ENCODE results near the gene ANKRD53.

ANKRD53 gene

DNA sequence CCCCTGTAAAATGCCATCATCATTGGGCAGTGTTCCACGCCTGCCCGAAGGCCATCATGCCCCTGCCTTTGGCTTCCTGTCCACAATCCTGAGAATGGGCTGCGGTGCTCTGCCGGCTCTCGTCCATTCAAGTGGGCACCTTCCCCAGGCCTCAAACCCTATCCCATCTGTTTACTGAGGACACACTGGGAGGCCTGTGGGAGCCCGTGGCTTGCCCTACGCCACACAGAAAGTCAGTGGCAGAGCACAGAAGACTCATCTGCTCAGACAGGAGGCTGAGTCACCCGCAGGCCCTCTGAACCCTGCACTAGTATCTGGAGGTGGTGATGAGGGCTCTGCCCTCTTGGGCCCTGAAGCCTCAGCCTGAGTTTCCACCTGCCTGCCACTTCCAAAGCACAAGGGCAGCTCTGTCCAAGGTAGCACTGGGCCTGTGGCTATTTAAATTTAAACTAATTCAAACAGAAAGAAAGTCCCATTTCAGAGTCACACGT, 19.1 kb upstream of the ANKRD53 start:
- Mint-ChIP-seq H3K4me1 (ENCODE audit: low read depth) (no peaks in the 10 kb centered on the region), H3K4me3 (no peak overlapping the region), H3K9me3 (no peaks in the 10 kb centered on the region), H3K36me3 (ENCODE audit: low read depth) (no peaks in the 10 kb centered on the region), H3K27me3 (peaks cover 41% of the 10 kb centered on the region), H3K27ac (no peak overlapping the region)

DNA sequence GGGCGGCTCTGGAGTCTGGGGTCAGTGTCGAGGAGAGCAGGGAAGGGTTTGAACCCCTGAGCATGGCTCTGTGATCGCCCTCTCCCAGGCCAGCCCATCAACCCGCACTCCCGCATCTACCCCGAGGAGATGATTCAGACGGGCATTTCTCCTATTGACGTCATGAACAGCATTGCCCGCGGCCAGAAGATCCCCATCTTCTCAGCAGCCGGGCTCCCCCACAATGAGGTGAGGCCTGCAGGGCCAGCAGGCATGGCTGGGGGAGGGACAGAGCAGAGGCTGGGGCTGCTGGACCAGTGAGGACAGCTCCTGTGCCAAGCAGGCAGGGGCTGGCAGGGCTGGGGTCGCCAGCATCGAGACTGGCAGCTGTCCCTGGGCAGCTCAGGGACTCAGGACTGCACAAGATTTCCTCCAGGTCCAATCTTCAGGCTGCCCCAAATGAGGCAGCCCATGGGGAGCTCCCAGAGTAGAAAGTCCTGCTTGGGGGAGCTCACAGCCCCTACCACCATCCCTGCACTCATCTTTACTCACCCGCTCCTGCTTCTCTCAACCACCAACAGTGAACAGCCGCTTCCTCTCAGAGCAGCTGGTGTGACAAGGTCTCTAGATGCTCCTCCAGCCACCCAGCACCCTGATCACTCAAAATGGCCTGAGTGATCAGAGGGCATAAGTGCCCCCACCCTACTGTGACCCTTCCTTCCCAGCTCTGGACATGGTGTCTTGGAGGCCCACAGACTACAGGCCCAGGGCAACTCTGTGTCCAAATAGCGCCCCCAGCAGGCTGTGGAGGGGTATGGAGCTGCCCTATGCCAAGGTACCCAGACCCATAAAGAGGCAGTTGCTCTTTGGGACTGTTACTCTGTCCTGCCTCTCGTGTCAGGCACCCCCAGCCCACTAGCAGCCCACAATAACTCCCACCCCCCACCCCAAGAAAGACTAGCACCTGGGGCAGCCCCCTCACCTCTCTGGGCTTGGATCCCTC, 18.3 kb upstream of the ANKRD53 start:
- no peak overlapping the region for H3K27ac Mint-ChIP-seq
- peaks cover 5% of the 10 kb centered on the region for H3K4me1 Mint-ChIP-seq (ENCODE audit: low read depth)
- no peaks in the 10 kb centered on the region for H3K36me3 Mint-ChIP-seq (ENCODE audit: low read depth)
- H3K9me3 Mint-ChIP-seq = no peaks in the 10 kb centered on the region
- H3K27me3 Mint-ChIP-seq = peaks cover 39% of the 10 kb centered on the region
- H3K4me3 Mint-ChIP-seq = no peak overlapping the region

DNA sequence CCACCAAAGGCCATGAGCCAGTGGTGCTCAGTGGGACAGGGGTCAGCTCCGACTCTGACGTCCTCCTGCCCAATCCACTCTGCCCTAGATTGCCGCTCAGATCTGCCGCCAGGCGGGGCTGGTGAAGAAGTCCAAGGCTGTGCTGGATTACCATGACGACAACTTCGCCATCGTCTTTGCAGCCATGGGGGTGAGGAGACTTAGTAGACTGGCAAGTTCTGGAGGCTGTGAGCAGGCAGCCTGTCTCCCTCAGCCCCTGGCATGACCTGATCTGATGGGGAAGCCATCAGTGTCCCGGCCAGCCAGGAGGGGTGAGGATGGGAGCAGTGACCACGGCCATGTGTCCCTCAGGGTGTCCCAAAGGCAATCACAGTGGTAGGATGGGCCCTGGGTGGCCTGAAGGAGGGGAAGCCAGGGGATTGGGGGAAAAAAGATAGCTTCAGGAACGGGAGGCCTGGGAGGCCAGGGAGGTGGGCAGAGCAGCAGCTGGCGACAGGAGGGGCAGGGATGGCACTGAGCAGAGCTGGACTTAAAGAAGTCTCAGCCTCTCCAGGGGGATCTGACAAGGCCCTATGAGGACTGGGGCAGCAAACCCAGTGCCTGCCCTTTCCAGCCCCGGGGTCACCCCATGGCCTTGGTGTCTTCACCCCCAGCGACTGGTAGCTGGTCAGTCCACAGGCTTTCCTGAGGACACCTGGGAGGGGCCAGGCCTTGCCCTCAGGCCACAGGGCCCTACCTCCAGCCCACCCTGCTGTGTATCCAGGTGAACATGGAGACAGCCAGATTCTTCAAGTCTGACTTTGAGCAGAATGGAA, 17.4 kb upstream of the ANKRD53 start:
- H3K27ac Mint-ChIP-seq = no peak overlapping the region
- peaks cover 7% of the 10 kb centered on the region for H3K4me1 Mint-ChIP-seq (ENCODE audit: low read depth)
- H3K36me3 Mint-ChIP-seq (ENCODE audit: low read depth) = no peaks in the 10 kb centered on the region
- no peak overlapping the region for H3K4me3 Mint-ChIP-seq
- no peaks in the 10 kb centered on the region for H3K9me3 Mint-ChIP-seq
- H3K27me3 Mint-ChIP-seq = peaks cover 30% of the 10 kb centered on the region

DNA sequence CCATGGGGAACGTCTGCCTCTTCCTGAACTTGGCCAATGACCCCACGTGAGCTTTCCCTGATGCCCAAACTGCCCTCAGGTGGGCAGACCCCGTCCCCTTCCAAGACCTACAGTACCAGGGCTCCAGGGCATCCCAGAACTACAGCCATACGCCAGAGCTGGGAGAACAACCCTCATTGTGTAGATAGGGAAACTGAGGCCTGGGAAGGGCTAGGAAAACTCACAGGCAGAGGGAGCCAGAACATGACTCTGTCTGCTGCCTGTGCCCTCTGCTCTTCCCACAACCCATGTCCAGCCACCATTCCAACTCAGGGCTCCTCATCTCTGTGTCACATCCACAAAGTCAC, 16.8 kb upstream of the ANKRD53 start:
- Mint-ChIP-seq H3K27me3 (peaks cover 28% of the 10 kb centered on the region), H3K4me3 (no peak overlapping the region), H3K27ac (no peak overlapping the region), H3K36me3 (ENCODE audit: low read depth) (no peaks in the 10 kb centered on the region), H3K9me3 (no peaks in the 10 kb centered on the region), H3K4me1 (ENCODE audit: low read depth) (peaks cover 7% of the 10 kb centered on the region)

DNA sequence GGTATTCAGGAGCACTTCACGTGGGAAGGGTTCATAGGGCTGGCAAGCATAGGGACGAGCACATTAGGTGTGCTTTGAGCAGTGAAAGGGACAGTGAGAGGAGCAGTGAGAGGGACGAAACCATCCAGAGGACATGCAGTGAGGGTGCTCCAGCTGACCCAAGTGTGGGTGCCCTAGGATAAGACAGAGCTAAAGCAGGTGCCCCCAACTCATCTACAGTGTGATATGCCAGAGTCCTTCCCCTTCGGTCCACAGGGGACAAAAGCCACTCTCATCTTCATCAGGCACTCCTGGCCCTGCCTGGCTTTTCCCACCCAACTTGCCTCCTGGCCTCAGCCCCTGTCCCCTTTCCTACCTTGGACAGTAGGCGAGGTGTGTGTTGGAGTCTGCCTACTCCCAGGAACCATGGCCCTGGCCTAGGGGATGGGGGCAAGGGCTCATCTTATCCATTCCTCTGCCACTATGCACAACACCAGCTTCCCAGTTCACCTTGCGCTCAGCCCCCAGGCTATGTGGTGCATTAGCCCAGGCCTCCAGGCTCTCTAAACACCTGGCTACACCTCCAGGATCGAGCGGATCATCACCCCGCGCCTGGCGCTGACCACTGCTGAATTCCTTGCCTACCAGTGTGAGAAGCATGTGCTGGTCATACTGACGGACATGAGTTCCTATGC, 16.1 kb upstream of the ANKRD53 start:
- H3K4me1 Mint-ChIP-seq (ENCODE audit: low read depth) = peaks cover 7% of the 10 kb centered on the region
- H3K27ac Mint-ChIP-seq = no peak overlapping the region
- peaks cover 28% of the 10 kb centered on the region for H3K27me3 Mint-ChIP-seq
- no peaks in the 10 kb centered on the region for H3K9me3 Mint-ChIP-seq
- H3K36me3 Mint-ChIP-seq (ENCODE audit: low read depth) = no peaks in the 10 kb centered on the region
- no peak overlapping the region for H3K4me3 Mint-ChIP-seq

DNA sequence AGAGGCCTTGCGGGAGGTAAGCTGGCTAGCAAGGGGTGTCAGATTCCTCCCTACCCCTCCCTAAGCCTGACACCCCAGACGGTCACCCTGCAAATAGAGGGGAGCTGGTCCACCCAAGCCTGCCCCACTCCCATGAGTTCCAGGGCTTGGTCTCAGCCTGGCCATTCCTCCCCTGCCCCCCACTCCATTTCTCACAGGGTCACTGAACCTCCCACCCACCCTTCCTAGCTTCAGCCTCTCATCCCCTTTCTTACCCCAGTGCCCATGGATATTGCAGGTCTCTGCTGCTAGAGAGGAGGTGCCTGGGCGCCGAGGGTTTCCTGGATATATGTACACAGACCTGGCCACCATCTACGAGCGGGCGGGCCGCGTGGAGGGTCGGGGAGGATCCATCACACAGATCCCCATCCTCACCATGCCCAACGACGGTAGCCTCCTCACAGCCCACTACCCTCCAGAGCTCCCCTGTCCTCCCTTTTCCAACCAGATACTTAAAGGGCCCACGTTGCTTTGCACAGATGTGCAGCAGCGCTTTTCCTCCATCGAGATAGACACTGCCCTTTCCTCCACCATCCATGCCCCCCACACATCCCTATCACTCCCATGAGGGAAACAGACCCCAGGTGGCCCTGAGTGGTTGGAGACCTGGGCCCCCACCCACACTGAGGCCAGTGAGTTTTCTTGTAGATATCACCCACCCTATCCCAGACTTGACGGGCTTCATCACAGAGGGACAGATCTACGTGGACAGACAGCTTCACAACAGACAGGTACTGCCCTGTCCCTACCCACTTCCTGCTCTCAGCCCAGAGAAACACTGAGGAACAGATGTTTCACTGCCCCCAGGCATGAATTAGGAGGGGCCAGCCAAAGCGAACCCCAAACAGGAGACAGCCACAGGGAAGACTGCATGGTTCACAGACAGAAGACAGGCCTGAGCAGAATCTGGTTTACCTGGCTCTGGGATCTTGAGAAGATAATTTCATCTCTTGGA, 15.2 kb upstream of the ANKRD53 start:
- Mint-ChIP-seq H3K4me1 (ENCODE audit: low read depth) (peaks cover 7% of the 10 kb centered on the region), H3K27me3 (peaks cover 30% of the 10 kb centered on the region), H3K27ac (no peak overlapping the region), H3K4me3 (no peak overlapping the region), H3K36me3 (ENCODE audit: low read depth) (no peaks in the 10 kb centered on the region), H3K9me3 (no peaks in the 10 kb centered on the region)

DNA sequence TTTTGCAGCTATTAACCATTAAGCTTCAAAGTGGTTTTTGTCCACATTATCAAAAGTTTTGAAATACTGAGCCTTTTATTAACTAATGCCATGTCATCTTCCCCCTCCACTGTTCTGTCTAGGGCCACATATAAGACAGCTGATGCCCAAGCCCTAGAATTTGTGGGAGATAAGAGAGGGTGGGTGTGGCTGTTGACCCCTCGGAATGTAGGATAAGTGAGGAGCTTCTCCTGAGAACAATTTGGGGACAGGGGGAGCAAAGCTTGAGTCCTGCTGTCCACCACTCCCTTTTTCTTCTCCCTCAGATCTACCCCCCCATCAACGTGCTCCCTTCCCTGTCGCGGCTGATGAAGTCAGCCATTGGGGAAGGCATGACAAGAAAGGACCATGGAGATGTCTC, 14.3 kb upstream of the ANKRD53 start:
- Mint-ChIP-seq H3K4me3 (no peak overlapping the region), H3K27me3 (peaks cover 32% of the 10 kb centered on the region), H3K27ac (no peak overlapping the region), H3K4me1 (ENCODE audit: low read depth) (peaks cover 7% of the 10 kb centered on the region), H3K36me3 (ENCODE audit: low read depth) (no peaks in the 10 kb centered on the region), H3K9me3 (no peaks in the 10 kb centered on the region)

DNA sequence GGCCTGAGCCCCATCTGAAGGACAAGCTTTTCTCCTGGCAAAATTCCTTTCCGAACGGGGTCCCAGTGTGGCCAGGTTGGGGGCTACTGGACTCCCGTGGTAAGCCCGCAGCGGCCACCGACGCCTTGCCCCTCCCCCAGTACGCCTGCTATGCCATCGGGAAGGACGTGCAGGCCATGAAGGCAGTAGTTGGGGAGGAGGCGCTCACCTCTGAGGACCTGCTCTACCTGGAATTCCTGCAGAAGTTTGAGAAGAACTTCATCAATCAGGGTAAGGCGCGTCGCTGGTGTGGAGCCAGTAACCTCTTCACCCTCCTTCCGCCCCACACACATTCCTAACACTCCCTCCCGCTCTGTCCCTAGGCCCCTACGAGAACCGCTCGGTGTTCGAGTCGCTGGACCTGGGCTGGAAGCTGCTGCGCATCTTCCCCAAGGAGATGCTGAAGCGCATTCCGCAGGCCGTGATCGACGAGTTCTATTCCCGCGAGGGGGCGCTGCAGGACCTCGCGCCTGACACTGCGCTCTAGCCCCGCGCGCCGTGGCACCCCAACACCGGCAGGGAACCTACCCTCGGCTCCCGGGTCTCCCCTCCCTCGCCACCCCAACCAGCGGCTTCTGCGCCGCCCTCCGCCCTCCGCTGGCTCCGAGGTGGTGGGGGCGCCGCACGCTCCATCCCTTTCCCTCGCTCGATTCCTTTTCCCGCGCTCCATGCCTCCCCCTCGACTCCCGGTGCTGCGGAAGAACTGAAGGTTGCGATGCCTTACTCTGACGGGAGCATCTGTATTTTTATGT, 13.6 kb upstream of the ANKRD53 start:
- Mint-ChIP-seq H3K9me3 (no peaks in the 10 kb centered on the region), H3K27me3 (peaks cover 34% of the 10 kb centered on the region), H3K4me3 (peak overlapping the region; percentile 81), H3K36me3 (ENCODE audit: low read depth) (no peaks in the 10 kb centered on the region), H3K27ac (no peak overlapping the region), H3K4me1 (ENCODE audit: low read depth) (peaks cover 7% of the 10 kb centered on the region)

DNA sequence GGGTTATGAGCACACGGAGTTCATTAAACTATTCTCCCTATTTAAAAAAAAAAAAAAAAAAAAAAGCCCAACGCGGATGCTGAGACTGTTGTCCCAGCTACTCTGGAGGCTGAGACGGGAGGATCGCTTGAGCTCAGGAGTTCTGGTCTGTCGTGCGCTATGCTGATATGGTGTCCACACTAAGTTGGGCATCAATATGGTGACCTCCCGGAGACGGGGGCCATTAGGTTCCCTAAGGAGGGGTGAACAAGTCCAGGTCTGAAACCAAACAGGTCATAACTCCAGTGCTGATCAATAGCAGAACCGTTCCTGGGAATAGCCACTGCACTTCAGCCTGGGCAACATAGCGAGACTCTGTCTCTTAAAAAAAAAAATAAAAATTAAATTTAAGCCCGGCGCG, 12.9 kb upstream of the ANKRD53 start:
- Mint-ChIP-seq H3K9me3 (no peaks in the 10 kb centered on the region), H3K27me3 (peaks cover 41% of the 10 kb centered on the region), H3K36me3 (ENCODE audit: low read depth) (no peaks in the 10 kb centered on the region), H3K27ac (no peak overlapping the region), H3K4me3 (peak overlapping the region; percentile 81), H3K4me1 (ENCODE audit: low read depth) (peaks cover 7% of the 10 kb centered on the region)

DNA sequence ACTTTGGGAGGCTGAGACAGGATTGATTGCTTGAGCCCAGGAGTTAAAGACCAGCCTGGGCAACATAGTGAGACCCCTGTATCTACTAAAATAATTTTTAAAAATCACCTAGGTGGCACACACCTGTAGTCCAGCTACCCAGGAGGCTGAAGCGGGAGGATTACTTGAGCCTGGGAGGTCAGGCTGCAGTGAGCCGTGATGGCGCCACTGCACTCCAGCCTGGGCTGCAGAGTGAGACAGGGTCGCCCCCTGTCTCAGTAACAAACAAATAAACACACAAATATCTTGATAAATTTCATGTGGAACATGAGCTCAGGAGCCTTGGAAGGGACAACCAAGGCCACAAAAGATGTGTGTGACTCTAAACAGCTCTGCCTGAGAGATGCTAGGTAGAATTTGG, 11.7 kb upstream of the ANKRD53 start:
- peaks cover 7% of the 10 kb centered on the region for H3K4me1 Mint-ChIP-seq (ENCODE audit: low read depth)
- peaks cover 44% of the 10 kb centered on the region for H3K27me3 Mint-ChIP-seq
- no peaks in the 10 kb centered on the region for H3K36me3 Mint-ChIP-seq (ENCODE audit: low read depth)
- H3K27ac Mint-ChIP-seq = no peak overlapping the region
- no peak overlapping the region for H3K4me3 Mint-ChIP-seq
- H3K9me3 Mint-ChIP-seq = no peaks in the 10 kb centered on the region

DNA sequence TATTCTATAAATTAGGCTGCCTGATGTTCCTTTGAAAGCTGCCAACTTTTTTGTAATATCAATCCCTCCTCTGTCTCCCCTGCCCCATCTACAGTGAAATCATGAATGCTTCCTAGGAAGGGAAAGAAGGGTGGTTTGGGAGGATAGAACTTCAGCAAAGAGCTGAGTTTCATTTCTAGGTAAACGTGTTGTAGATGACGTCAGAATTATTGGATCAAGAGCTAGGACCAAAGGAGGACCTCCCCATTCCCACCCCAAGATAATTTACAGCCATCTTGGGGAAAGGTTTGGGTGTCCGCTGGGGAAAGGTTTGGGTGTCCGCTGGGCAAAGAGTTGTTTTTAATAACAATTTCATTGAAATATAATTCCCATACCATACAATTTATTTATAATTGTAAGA, 11.2 kb upstream of the ANKRD53 start:
- H3K9me3 Mint-ChIP-seq = no peaks in the 10 kb centered on the region
- peaks cover 46% of the 10 kb centered on the region for H3K27me3 Mint-ChIP-seq
- H3K36me3 Mint-ChIP-seq (ENCODE audit: low read depth) = no peaks in the 10 kb centered on the region
- H3K27ac Mint-ChIP-seq = no peak overlapping the region
- H3K4me1 Mint-ChIP-seq (ENCODE audit: low read depth) = peaks cover 7% of the 10 kb centered on the region
- no peak overlapping the region for H3K4me3 Mint-ChIP-seq

DNA sequence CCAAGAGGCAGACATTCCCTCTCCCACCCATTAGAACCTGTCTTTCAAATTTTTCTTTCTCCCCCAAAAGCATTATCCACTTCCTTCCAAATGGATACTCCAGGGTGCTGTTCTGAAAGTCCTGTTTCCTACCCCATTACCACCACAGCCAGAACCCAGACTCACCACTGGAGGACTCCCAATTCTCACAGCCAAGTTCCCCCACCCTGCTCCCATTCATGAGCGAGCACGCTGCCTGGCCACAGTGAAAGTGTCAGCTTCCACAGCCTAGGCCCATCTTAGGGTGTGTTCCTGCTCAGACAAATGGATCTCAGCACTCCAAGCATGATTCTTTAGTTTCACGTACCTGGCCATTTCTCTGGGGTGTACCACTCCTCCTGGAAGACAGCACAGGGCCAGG, 3.8 kb upstream of the ANKRD53 start:
- no peak overlapping the region for H3K27ac Mint-ChIP-seq

DNA sequence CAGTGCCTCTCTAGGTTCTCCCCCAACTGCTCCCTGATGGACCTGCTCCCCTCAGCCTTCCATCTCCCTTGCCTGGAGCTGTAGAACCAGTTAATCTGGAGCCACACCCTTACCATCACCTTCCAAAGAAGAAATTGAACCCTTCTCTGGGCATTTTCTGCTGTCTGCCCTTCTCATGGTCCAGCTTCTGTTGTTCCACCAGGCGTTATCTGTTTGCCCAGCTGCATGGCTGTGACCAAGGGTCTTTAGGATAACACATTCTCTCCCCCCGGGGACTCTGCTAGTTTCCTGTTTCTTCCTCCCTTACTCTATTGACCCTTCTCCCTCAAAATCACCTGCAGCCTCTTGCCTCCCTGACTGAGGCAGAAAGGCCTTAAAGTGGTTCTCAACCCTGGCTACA, 3.2 kb upstream of the ANKRD53 start:
- no peak overlapping the region for H3K27ac Mint-ChIP-seq

More for the DNA sequence above, 3.8 kb upstream of the ANKRD53 start:
- Mint-ChIP-seq H3K9me3 (no peaks in the 10 kb centered on the region), H3K4me1 (ENCODE audit: low read depth) (peaks cover 25% of the 10 kb centered on the region), H3K27me3 (peaks cover 23% of the 10 kb centered on the region), H3K36me3 (ENCODE audit: low read depth) (no peaks in the 10 kb centered on the region), H3K4me3 (no peak overlapping the region)

More for the DNA sequence above, 3.2 kb upstream of the ANKRD53 start:
- Mint-ChIP-seq H3K27me3 (peaks cover 18% of the 10 kb centered on the region), H3K4me1 (ENCODE audit: low read depth) (peaks cover 26% of the 10 kb centered on the region), H3K36me3 (ENCODE audit: low read depth) (no peaks in the 10 kb centered on the region), H3K4me3 (no peak overlapping the region), H3K9me3 (no peaks in the 10 kb centered on the region)
